H9 (cell line): Measurements from ENCODE around the gene MRRF. TPM values are rescaled to one million over a fixed set of nuclear protein-coding genes. Genes with fewer than 3 reads are reported as not detected.

Source experiments
- DNase-seq: peaks from one replicate; pipeline ENCODE4 v3.0.0-alpha.2; 2017
- H2AFZ ChIP-seq: one replicate; pipeline ENCODE4 v1.6.1; 2013; ENCODE audit warnings: mild to moderate bottlenecking, low read length, control low read depth, moderate library complexity
- H2AK5ac ChIP-seq: 2 replicates; pipeline ENCODE4 v1.6.1; 2013; ENCODE audit warnings: low read length, control low read depth, mixed read lengths; ENCODE audit not compliant: insufficient read length
- H2BK120ac ChIP-seq: one replicate; pipeline ENCODE4 v1.6.1; 2013; ENCODE audit warnings: low read depth, mild to moderate bottlenecking, low read length, control low read depth, inconsistent platforms; ENCODE audit not compliant: poor library complexity, severe bottlenecking
- H2BK12ac ChIP-seq: 2 replicates; pipeline ENCODE4 v1.6.1; 2013; ENCODE audit warnings: low read length, control low read depth, mixed read lengths, low read depth; ENCODE audit not compliant: insufficient read length
- H2BK15ac ChIP-seq: 2 replicates; pipeline ENCODE4 v1.6.1; 2013; ENCODE audit warnings: low read depth, low read length, control low read depth
- H2BK20ac ChIP-seq: one replicate; pipeline ENCODE4 v1.6.1; 2013; ENCODE audit warnings: low read depth, mild to moderate bottlenecking, low read length, control low read depth, inconsistent platforms; ENCODE audit not compliant: poor library complexity, severe bottlenecking
- H2BK5ac ChIP-seq: 2 replicates; pipeline ENCODE4 v1.6.1; 2013; ENCODE audit warnings: low read length, control low read depth, mixed read lengths; ENCODE audit not compliant: insufficient read length
- H3K14ac ChIP-seq: 2 replicates; pipeline ENCODE4 v1.6.1; 2013; ENCODE audit warnings: low read length, control low read depth; ENCODE audit not compliant: insufficient read depth
- H3K18ac ChIP-seq: 2 replicates; pipeline ENCODE4 v1.6.1; 2013; ENCODE audit warnings: low read depth, mild to moderate bottlenecking, mixed read lengths, low read length, control low read depth; ENCODE audit not compliant: insufficient read length
- H3K23ac ChIP-seq: 2 replicates; pipeline ENCODE4 v1.6.1; 2013; ENCODE audit warnings: low read length, control low read depth, mixed read lengths, low read depth; ENCODE audit not compliant: insufficient read length
- H3K23me2 ChIP-seq: 2 replicates; pipeline ENCODE4 v1.6.1; 2013; ENCODE audit warnings: low read depth, mild to moderate bottlenecking, mixed read lengths, low read length, control low read depth; ENCODE audit not compliant: insufficient read length, poor library complexity, severe bottlenecking
- H3K27ac ChIP-seq: 2 replicates; pipeline ENCODE4 v1.5.1; 2013; ENCODE audit warnings: low read length, control low read depth, mixed read lengths, low read depth; ENCODE audit not compliant: insufficient read length
- H3K27me3 ChIP-seq: 2 replicates; pipeline ENCODE4 v1.6.1; 2013; ENCODE audit warnings: low read length, control low read depth, inconsistent platforms; ENCODE audit not compliant: insufficient read depth
- H3K4ac ChIP-seq: 2 replicates; pipeline ENCODE4 v1.6.1; 2013; ENCODE audit warnings: low read depth, mild to moderate bottlenecking, control low read depth, inconsistent platforms, low read length, moderate library complexity
- H3K4me1 ChIP-seq: 2 replicates; pipeline ENCODE4 v1.6.1; 2013; ENCODE audit warnings: low read length, control low read depth, inconsistent platforms; ENCODE audit not compliant: insufficient read depth
- H3K4me2 ChIP-seq: 2 replicates; pipeline ENCODE4 v1.6.1; 2013; ENCODE audit warnings: low read length, control low read depth, mixed read lengths; ENCODE audit not compliant: insufficient read length, insufficient read depth
- H3K56ac ChIP-seq: 2 replicates; pipeline ENCODE4 v1.6.1; 2013; ENCODE audit warnings: low read depth, mild to moderate bottlenecking, mixed read lengths, low read length, control low read depth; ENCODE audit not compliant: insufficient read length
- H3K79me1 ChIP-seq: 2 replicates; pipeline ENCODE4 v1.6.1; 2013; ENCODE audit warnings: low read depth, mild to moderate bottlenecking, moderate library complexity, low read length, control low read depth, inconsistent platforms; ENCODE audit not compliant: insufficient read depth, poor library complexity, severe bottlenecking
- H3K79me2 ChIP-seq: 2 replicates; pipeline ENCODE4 v1.6.1; 2013; ENCODE audit warnings: low read length, control low read depth, inconsistent platforms; ENCODE audit not compliant: insufficient read depth
- H3K9ac ChIP-seq: 2 replicates; pipeline ENCODE4 v1.6.1; 2013; ENCODE audit warnings: low read length, control low read depth, mixed read lengths; ENCODE audit not compliant: insufficient read length; ENCODE audit errors: extremely low read depth
- H3K9me3 ChIP-seq: one replicate; pipeline ENCODE4 v1.6.1; 2013; ENCODE audit warnings: low read depth, low read length, inconsistent platforms; ENCODE audit not compliant: control insufficient read depth
- H3T11ph ChIP-seq: one replicate; pipeline ENCODE4 v1.6.1; 2013; ENCODE audit warnings: mild to moderate bottlenecking, low read length, control low read depth, inconsistent platforms
- H4K20me1 ChIP-seq: one replicate; pipeline ENCODE4 v1.6.1; 2013; ENCODE audit not compliant: control insufficient read depth, insufficient read length, insufficient read depth
- H4K5ac ChIP-seq: 2 replicates; pipeline ENCODE4 v1.6.1; 2013; ENCODE audit warnings: low read depth, mild to moderate bottlenecking, mixed read lengths, low read length, control low read depth; ENCODE audit not compliant: insufficient read length
- H4K8ac ChIP-seq: replicated peaks from 2 replicates; pipeline ENCODE4 v1.6.1; 2013; ENCODE audit warnings: low read length, control low read depth, mixed read lengths, low read depth; ENCODE audit not compliant: insufficient read length
- H4K91ac ChIP-seq: 2 replicates; pipeline ENCODE4 v1.6.1; 2013; ENCODE audit warnings: low read depth, mild to moderate bottlenecking, moderate library complexity, mixed read lengths, low read length, control low read depth; ENCODE audit not compliant: insufficient read length
- H3K27ac Mint-ChIP-seq, 3 experiments: 2 replicates in 2 of 3; 3 replicates in 1 of 3; pipeline ENCODE4 v1.8.0; 2020 to 2021; ENCODE audit warnings: mixed read lengths in 3 of 3, mild to moderate bottlenecking in 1 of 3, moderate library complexity in 1 of 3
- H3K27me3 Mint-ChIP-seq: 2 replicates; pipeline ENCODE4 v1.8.0; 2021; ENCODE audit warnings: low read depth, mild to moderate bottlenecking, moderate library complexity, mixed read lengths
- H3K36me3 Mint-ChIP-seq, 3 experiments: 2 replicates in 2 of 3; 3 replicates in 1 of 3; pipeline ENCODE4 v1.8.0; 2020 to 2021; ENCODE audit warnings: low read depth in 3 of 3, mixed read lengths in 3 of 3; ENCODE audit not compliant: insufficient read depth in 1 of 3
- H3K4me1 Mint-ChIP-seq, 2 experiments: 2 replicates each; pipeline ENCODE4 v1.8.0; 2020; ENCODE audit warnings: mixed read lengths in 2 of 2
- H3K4me3 Mint-ChIP-seq, 2 experiments: 2 replicates in 1 of 2; 3 replicates in 1 of 2; pipeline ENCODE4 v1.8.0; 2020 to 2021; ENCODE audit warnings: mild to moderate bottlenecking in 2 of 2, mixed read lengths in 2 of 2, moderate library complexity in 1 of 2
- H3K9me3 Mint-ChIP-seq, 2 experiments: 2 replicates in 1 of 2; 3 replicates in 1 of 2; pipeline ENCODE4 v1.8.0; 2020; ENCODE audit warnings: mild to moderate bottlenecking in 2 of 2, mixed read lengths in 2 of 2, moderate library complexity in 1 of 2
- CTCF ChIP-seq: fragments of 200-600 bp; sonication (generic); conservative IDR thresholded peaks from 3 replicates; pipeline ENCODE4 v1.8.0; 2021; ENCODE audit warnings: antibody characterized with exemption, mild to moderate bottlenecking
- WGBS: extraction: QIAGEN DNeasy Blood & Tissue Kit; methylation state at CpG from one replicate; pipeline ENCODE4 v1.1.7; 2013; ENCODE audit warnings: missing lambda C conversion rate, low lambda C conversion rate, mixed read lengths; ENCODE audit not compliant: insufficient read length; ENCODE audit errors: extremely low coverage; 5-methylcytosine and 5-hydroxymethylcytosine counted together
- total RNA-seq: library from RNA; stranded (reverse); gene quantifications from 2 replicates; pipeline ENCODE4 v1.2.1, GENCODE V29; 2021

The MRRF gene
- total RNA-seq, 1 experiment from 2014 or later: 33.7 TPM

- H3K4me2 ChIP-seq: no peak overlapping the region
- peaks cover 16% of the 10 kb centered on the region; the same call in 1 of the 2 replicates for H3K4me1 ChIP-seq
- H3K27ac Mint-ChIP-seq: no peak overlapping the region
Measured at GRCh38 chr9:122338994-122339393, 74.3 kb downstream of the MRRF start.

More at GRCh38 chr9:122338994-122339393, 74.3 kb downstream of the MRRF start:
- Histone ChIP-seq H2BK15ac (no peak overlapping the region), H3K23me2 (no peaks in the 10 kb centered on the region), H3K79me1 (no peaks in the 10 kb centered on the region), H3K79me2 (no peaks in the 10 kb centered on the region), H4K20me1 (no peaks in the 10 kb centered on the region), H4K5ac (no peak overlapping the region), H4K91ac (no peak overlapping the region), H3K23ac (no peak overlapping the region), H3K14ac (no peak overlapping the region), H2BK20ac (no peak overlapping the region), H3K4ac (no peak overlapping the region), H4K8ac (no peak overlapping the region), H3K27me3 (no peaks in the 10 kb centered on the region), H3K18ac (no peak overlapping the region), H3T11ph (no peak overlapping the region), H3K56ac (no peak overlapping the region), H2BK12ac (no peak overlapping the region), H3K9me3 (no peaks in the 10 kb centered on the region), H3K27ac (no peak overlapping the region), H3K9ac (no peak overlapping the region), H2BK5ac (no peak overlapping the region), H2BK120ac (no peak overlapping the region), H2AFZ (no peak overlapping the region), H2AK5ac (no peak overlapping the region)
- Mint-ChIP-seq H3K9me3 (no peaks in the 10 kb centered on the region), H3K4me1 (peaks cover 50 to 66% of the 10 kb centered on the region in 2 experiments), H3K27me3 (peaks cover 9% of the 10 kb centered on the region), H3K4me3 (no peak overlapping the region), H3K36me3 (no peaks in the 10 kb centered on the region)
- no CpG with 5 or more reads among the region's 3 CpGs for WGBS
- no peak for TF ChIP-seq CTCF
- no peak for DNase-seq
